ENCODE results near the gene SCAF4.
"Not testable (repeated sequence)": the region's sequence is repeated elsewhere in the genome, so short reads cannot be mapped to it uniquely, and the experiment has no call there.

SCAF4 gene

DNA sequence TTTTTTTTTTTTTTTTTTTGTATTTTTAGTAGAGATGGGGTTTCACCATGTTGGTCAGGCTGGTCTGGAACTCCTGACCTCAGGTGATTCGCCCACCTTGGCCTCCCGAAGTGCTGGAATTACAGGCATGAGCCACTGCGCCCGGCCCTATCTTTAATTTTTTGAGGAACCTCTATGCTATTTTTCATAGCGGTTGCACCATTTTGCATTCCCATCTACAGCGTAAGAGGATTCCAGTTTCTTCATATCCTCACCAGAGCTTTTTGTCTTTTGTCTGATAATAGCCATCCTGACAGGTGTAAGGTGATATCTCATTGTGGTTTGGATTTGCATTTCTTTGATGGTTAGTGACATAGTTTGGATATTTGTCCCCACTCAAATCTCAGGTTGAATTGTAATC is 100.0 kb downstream of the SCAF4 start:
- not testable (repeated sequence) for DNase-seq

DNA sequence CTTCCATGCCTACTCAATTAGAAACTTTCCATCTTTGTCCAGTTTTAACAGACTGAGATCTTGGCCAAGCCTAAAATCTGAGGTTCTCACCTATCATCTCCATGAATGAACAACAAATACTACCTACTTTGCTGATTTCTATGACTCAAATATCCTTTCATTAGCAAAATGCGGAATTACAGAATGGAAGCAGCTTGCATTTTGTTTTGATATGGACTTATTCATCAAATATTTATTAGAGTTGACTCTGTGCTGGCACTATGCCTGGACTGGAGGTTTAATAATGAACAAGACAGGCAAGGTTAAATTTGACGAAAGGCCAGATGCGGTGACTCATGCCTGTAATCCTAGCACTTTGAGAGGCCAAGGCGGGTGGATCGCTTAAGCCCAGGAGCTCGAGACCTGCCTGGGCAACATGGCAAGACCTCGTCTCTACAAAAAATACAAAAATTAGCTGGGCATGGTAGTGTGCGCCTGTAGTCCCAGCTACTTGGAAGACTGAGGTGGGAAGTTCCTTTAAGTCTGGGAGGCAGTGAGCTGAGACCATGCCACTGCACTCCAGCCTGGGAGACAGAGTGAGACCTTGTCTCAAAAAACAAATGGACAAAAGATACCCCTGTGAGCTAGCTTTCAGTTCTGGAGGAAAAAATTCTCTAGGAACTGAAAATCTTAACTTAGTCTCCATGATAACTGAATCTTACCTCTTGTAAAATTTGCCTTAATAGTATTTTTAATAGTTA is 101.8 kb downstream of the SCAF4 start:
- DNase-seq: no peak

DNA sequence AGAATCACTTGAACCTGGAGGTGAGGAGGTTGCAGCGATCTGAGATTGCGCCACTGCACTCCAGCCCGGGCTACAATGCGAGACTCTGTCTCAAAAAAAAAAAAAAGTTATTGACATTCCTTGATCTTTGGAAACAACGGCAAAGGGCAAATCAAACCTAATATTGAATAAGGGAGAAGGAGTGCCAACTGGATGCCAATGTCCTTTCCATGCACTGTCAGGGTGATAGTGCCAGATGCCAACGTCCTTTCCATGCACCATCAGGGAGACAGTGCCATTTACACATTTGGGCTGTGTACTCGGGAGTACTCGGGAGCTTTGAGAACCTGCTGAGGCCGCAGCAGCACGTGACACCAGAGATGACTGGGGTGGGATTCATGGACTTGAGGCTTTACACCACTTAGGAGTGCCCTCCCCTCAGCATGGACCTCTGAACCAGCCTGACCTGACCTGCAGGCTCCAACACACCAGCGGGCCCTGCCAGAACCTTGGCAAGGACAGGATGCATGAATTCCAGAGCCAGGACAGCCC is 106.9 kb downstream of the SCAF4 start:
- no peak for DNase-seq

DNA sequence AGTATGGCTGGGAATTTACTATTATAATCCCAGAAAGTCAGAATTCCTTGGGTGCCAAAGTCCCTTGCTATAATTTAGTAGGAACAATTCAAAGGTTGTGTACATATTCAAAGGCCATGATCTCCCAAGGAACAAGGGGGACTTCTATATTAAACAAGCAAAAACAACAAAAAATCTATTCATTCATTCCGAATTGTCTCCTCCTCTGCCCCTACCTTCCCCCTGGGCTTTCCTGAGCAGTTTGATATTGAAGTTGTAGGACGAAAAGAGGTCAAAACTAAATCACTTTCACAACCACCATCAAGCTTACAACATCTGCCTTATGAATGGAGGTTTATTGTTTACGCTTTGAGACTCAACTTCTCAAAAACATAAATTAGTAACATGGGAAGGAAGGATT is 107.7 kb downstream of the SCAF4 start:
- no peak for DNase-seq

DNA sequence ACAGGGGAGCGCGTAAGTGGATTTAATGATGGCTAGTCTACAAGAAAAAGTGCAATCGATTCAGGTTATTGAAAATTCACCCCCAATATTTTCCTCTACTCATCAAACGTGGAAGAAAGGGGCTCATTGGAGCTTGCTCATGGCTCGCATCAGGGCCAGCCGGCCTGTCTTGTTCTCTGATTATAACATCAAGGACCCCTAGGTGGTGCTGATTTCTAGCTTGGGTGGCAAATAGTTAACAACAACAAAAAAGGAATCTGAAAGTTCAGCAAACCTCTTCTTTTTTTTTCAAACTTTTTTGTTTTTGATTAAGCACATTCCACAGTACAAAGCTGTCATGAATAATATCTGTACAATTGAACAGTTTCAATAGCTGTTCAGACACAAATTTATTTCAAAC is 108.3 kb downstream of the SCAF4 start:
- DNase-seq: no peak

DNA sequence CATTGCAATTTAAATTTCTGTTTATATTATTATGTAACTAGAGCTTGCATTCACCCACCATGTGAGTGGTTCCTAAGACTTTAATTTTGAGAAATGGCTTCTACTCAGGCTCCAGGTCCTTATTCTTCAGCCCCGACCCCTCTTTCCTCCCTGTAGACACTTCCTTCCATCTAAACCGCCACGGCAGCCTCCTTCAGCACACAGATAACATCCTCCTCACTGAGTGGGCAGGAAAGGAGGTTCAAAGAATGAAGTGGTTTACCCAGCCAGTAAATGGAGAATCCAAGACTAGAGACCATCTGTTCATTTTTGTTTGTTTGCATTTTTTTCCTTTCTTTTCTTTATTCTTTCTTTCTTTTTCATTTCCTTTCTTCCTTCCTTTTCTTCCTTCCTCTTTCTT is 109.5 kb downstream of the SCAF4 start:
- DNase-seq: no peak
